Duodenal mucosa (tissue), 2 donors: Measurements from ENCODE around the gene SUGT1.
"Not testable (repeated sequence)": the region's sequence is repeated elsewhere in the genome, so short reads cannot be mapped to it uniquely, and the experiment has no call there.

Experiments used
- H3K27ac ChIP-seq: one replicate; pipeline ENCODE4 v1.7.0; 2013; ENCODE audit warnings: low read depth, low read length
- H3K27me3 ChIP-seq, 2 donors: one replicate each; pipeline ENCODE4 v1.7.0; 2013; ENCODE audit warnings: low read length in 2 of 2, control low read depth in 1 of 2; ENCODE audit not compliant: insufficient read depth in 2 of 2, control insufficient read depth in 1 of 2
- H3K36me3 ChIP-seq, 2 donors: one replicate each; pipeline ENCODE4 v1.7.0; 2013; ENCODE audit warnings: low read length in 2 of 2, control low read depth in 1 of 2; ENCODE audit not compliant: insufficient read depth in 2 of 2, control insufficient read depth in 1 of 2
- H3K4me1 ChIP-seq, 2 donors: one replicate each; pipeline ENCODE4 v1.7.0; 2013; ENCODE audit warnings: low read length in 2 of 2, control low read depth in 1 of 2; ENCODE audit not compliant: insufficient read depth in 2 of 2, control insufficient read depth in 1 of 2
- H3K4me3 ChIP-seq, 2 donors: one replicate each; pipeline ENCODE4 v1.7.0; 2013; ENCODE audit warnings: low read length in 2 of 2, low read depth in 1 of 2
- H3K9ac ChIP-seq, 2 donors: one replicate each; pipeline ENCODE4 v1.7.0; 2013; ENCODE audit warnings: low read length in 2 of 2, low read depth in 1 of 2
- H3K9me3 ChIP-seq, 2 donors: one replicate each; pipeline ENCODE4 v1.7.0; 2013; ENCODE audit warnings: low read length in 2 of 2, control low read depth in 1 of 2; ENCODE audit not compliant: control insufficient read depth in 1 of 2

Gene SUGT1

GRCh38 chr13:52701728-52702465, 49.3 kb downstream of the SUGT1 start:
- Histone ChIP-seq H3K36me3 (no peaks in the 10 kb centered on the region), H3K4me1 (no peaks in the 10 kb centered on the region)

GRCh38 chr13:52703482-52703881, 50.8 kb downstream of the SUGT1 start:
- Histone ChIP-seq H3K27ac (no peak overlapping the region), H3K36me3 (no peaks in the 10 kb centered on the region), H3K9me3 (no peaks in the 10 kb centered on the region), H3K4me3 (no peak overlapping the region), H3K27me3 (no peaks in the 10 kb centered on the region), H3K4me1 (no peaks in the 10 kb centered on the region), H3K9ac (no peak overlapping the region)

More at GRCh38 chr13:52701728-52702465, 49.3 kb downstream of the SUGT1 start:
- no peaks in the 10 kb centered on the region for H3K9me3 ChIP-seq
- H3K27me3 ChIP-seq: no peaks in the 10 kb centered on the region
- H3K27ac ChIP-seq: no peak overlapping the region
- no peak overlapping the region for H3K9ac ChIP-seq
- no peak overlapping the region for H3K4me3 ChIP-seq

- Histone ChIP-seq H3K9ac (no peak overlapping the region), H3K9me3 (no peaks in the 10 kb centered on the region), H3K27me3 (no peaks in the 10 kb centered on the region), H3K27ac (no peak overlapping the region), H3K36me3 (no peaks in the 10 kb centered on the region), H3K4me1 (no peaks in the 10 kb centered on the region), H3K4me3 (no peak overlapping the region)
Measured at GRCh38 chr13:52706081-52706480, 53.4 kb downstream of the SUGT1 start.

- Histone ChIP-seq H3K4me1 (no peaks in the 10 kb centered on the region), H3K4me3 (no peak overlapping the region), H3K27ac (no peak overlapping the region), H3K36me3 (no peaks in the 10 kb centered on the region), H3K9ac (no peak overlapping the region), H3K9me3 (no peaks in the 10 kb centered on the region), H3K27me3 (no peaks in the 10 kb centered on the region)
Measured at GRCh38 chr13:52707375-52707774, 54.7 kb downstream of the SUGT1 start.

GRCh38 chr13:52708266-52708665, 55.6 kb downstream of the SUGT1 start:
- H3K27ac ChIP-seq, H3K27me3 ChIP-seq, H3K4me1 ChIP-seq, H3K36me3 ChIP-seq, H3K4me3 ChIP-seq, H3K9me3 ChIP-seq, H3K9ac ChIP-seq: not testable (repeated sequence)

- Histone ChIP-seq H3K36me3 (no peaks in the 10 kb centered on the region), H3K4me1 (no peaks in the 10 kb centered on the region), H3K4me3 (no peak overlapping the region), H3K27ac (no peak overlapping the region), H3K9ac (no peak overlapping the region), H3K27me3 (no peaks in the 10 kb centered on the region), H3K9me3 (no peaks in the 10 kb centered on the region)
Measured at GRCh38 chr13:52711286-52711685, 58.6 kb downstream of the SUGT1 start.

- Histone ChIP-seq H3K9me3 (no peaks in the 10 kb centered on the region), H3K4me3 (no peak overlapping the region), H3K27ac (no peak overlapping the region), H3K9ac (no peak overlapping the region), H3K27me3 (no peaks in the 10 kb centered on the region), H3K36me3 (no peaks in the 10 kb centered on the region), H3K4me1 (no peaks in the 10 kb centered on the region)
Measured at GRCh38 chr13:52712385-52712784, 59.7 kb downstream of the SUGT1 start.

GRCh38 chr13:52713894-52714293, 61.3 kb downstream of the SUGT1 start:
- Histone ChIP-seq H3K36me3 (no peaks in the 10 kb centered on the region), H3K9me3 (no peaks in the 10 kb centered on the region), H3K27me3 (no peaks in the 10 kb centered on the region)

GRCh38 chr13:52720904-52721303, 68.3 kb downstream of the SUGT1 start:
- H3K9me3 ChIP-seq, H3K9ac ChIP-seq, H3K36me3 ChIP-seq, H3K4me1 ChIP-seq, H3K27me3 ChIP-seq, H3K4me3 ChIP-seq, H3K27ac ChIP-seq: not testable (repeated sequence)

More at GRCh38 chr13:52713894-52714293, 61.3 kb downstream of the SUGT1 start:
- Histone ChIP-seq H3K27ac (no peak overlapping the region), H3K4me1 (no peaks in the 10 kb centered on the region), H3K4me3 (no peak overlapping the region), H3K9ac (no peak overlapping the region)

GRCh38 chr13:52721356-52721755, 68.7 kb downstream of the SUGT1 start:
- not testable (repeated sequence) for H3K27me3 ChIP-seq, H3K27ac ChIP-seq, H3K9ac ChIP-seq, H3K4me1 ChIP-seq, H3K4me3 ChIP-seq, H3K36me3 ChIP-seq, H3K9me3 ChIP-seq
